Hematopoietic multipotent progenitor cell treated with erythropoietin and hydrocortisone succinate and interleukin-3 and kit ligand, for 6 days (in vitro differentiated cells): Measurements from ENCODE around the gene ARHGEF6.

Experiments
- DNase-seq: peaks from one replicate; pipeline ENCODE4 v3.0.0-alpha.2; 2015

Gene ARHGEF6

GRCh38 chrX:136691028-136691809 is 89.5 kb downstream of the ARHGEF6 start:
- DNase-seq: peak; percentile 61

- peak; percentile 80 for DNase-seq
Measured at GRCh38 chrX:136689436-136689835, 91.3 kb downstream of the ARHGEF6 start.

GRCh38 chrX:136687457-136687856 is 93.3 kb downstream of the ARHGEF6 start:
- DNase-seq: no peak

- no peak for DNase-seq
Measured at GRCh38 chrX:136684120-136684519, 96.6 kb downstream of the ARHGEF6 start.

GRCh38 chrX:136679531-136679930 is 101.2 kb downstream of the ARHGEF6 start:
- DNase-seq: no peak

- DNase-seq: peak; percentile 41
Measured at GRCh38 chrX:136674270-136674985, 106.3 kb downstream of the ARHGEF6 start.

GRCh38 chrX:136671006-136671610 is 109.6 kb downstream of the ARHGEF6 start:
- no peak for DNase-seq

GRCh38 chrX:136667446-136668168 is 113.1 kb downstream of the ARHGEF6 start:
- DNase-seq: no peak

- no peak for DNase-seq
Measured at GRCh38 chrX:136666088-136666487, 114.6 kb downstream of the ARHGEF6 start.

- no peak for DNase-seq
Measured at GRCh38 chrX:136665258-136665900, 115.4 kb downstream of the ARHGEF6 start.

GRCh38 chrX:136662976-136663375 is 117.8 kb downstream of the ARHGEF6 start:
- no peak for DNase-seq

GRCh38 chrX:136662104-136662503 is 118.6 kb downstream of the ARHGEF6 start:
- DNase-seq: no peak

- DNase-seq: no peak
Measured at GRCh38 chrX:136660896-136661295, 119.8 kb downstream of the ARHGEF6 start.

GRCh38 chrX:136659174-136659573 is 121.6 kb downstream of the ARHGEF6 start:
- no peak for DNase-seq

- no peak for DNase-seq
Measured at GRCh38 chrX:136658151-136658550, 122.6 kb downstream of the ARHGEF6 start.

GRCh38 chrX:136656361-136656964 is 124.3 kb downstream of the ARHGEF6 start:
- DNase-seq: no peak

GRCh38 chrX:136652822-136653723 is 127.7 kb downstream of the ARHGEF6 start:
- DNase-seq: no peak

- no peak for DNase-seq
Measured at GRCh38 chrX:136650811-136651210, 129.9 kb downstream of the ARHGEF6 start.

- DNase-seq: peak; percentile 27
Measured at GRCh38 chrX:136647677-136648360, 132.9 kb downstream of the ARHGEF6 start, which contains the start of gene CD40LG. CD40LG (plus strand) TSS chrX:136648158; CDS start chrX:136648249, 91 bp downstream.

GRCh38 chrX:136646602-136647239 is 134.0 kb downstream of the ARHGEF6 start:
- no peak for DNase-seq
